Panc1 (cell line): ENCODE data around the gene TAS2R7.

Experiments
- POLR2AphosphoS5 ChIP-seq: IDR thresholded peaks from 2 replicates; pipeline ENCODE4 v1.6.1; 2012; ENCODE audit warnings: mild to moderate bottlenecking, low read depth, low read length, moderate library complexity
- SIN3A ChIP-seq: IDR thresholded peaks from 2 replicates; pipeline ENCODE4 v1.6.1; 2012; ENCODE audit warnings: low read depth, mild to moderate bottlenecking, low read length, moderate library complexity, borderline replicate concordance; ENCODE audit not compliant: insufficient read depth
- TCF7L2 ChIP-seq: IDR thresholded peaks from 2 replicates; pipeline ENCODE4 v1.6.1; 2011; ENCODE audit warnings: mild to moderate bottlenecking, low read depth, low read length, inconsistent platforms
- TF ChIP-seq, protein P1 (sequence below): fragments of 450-650 bp; IDR thresholded peaks from 2 replicates; pipeline ENCODE4 v1.5.1; 2017; ENCODE audit warnings: mild to moderate bottlenecking
- TF ChIP-seq, protein P2 (sequence below), 2 experiments: IDR thresholded peaks; 2 replicates each; pipeline ENCODE4 v1.6.1; 2011 to 2012; ENCODE audit warnings: low read depth in 2 of 2, control low read depth in 1 of 2, low read length in 1 of 2, mild to moderate bottlenecking in 1 of 2, moderate library complexity in 1 of 2; ENCODE audit not compliant: insufficient read depth in 1 of 2

- TF ChIP-seq, protein P1, sequence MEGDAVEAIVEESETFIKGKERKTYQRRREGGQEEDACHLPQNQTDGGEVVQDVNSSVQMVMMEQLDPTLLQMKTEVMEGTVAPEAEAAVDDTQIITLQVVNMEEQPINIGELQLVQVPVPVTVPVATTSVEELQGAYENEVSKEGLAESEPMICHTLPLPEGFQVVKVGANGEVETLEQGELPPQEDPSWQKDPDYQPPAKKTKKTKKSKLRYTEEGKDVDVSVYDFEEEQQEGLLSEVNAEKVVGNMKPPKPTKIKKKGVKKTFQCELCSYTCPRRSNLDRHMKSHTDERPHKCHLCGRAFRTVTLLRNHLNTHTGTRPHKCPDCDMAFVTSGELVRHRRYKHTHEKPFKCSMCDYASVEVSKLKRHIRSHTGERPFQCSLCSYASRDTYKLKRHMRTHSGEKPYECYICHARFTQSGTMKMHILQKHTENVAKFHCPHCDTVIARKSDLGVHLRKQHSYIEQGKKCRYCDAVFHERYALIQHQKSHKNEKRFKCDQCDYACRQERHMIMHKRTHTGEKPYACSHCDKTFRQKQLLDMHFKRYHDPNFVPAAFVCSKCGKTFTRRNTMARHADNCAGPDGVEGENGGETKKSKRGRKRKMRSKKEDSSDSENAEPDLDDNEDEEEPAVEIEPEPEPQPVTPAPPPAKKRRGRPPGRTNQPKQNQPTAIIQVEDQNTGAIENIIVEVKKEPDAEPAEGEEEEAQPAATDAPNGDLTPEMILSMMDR = no peak
- no peak for TF ChIP-seq POLR2AphosphoS5
- TF ChIP-seq, protein P2, sequence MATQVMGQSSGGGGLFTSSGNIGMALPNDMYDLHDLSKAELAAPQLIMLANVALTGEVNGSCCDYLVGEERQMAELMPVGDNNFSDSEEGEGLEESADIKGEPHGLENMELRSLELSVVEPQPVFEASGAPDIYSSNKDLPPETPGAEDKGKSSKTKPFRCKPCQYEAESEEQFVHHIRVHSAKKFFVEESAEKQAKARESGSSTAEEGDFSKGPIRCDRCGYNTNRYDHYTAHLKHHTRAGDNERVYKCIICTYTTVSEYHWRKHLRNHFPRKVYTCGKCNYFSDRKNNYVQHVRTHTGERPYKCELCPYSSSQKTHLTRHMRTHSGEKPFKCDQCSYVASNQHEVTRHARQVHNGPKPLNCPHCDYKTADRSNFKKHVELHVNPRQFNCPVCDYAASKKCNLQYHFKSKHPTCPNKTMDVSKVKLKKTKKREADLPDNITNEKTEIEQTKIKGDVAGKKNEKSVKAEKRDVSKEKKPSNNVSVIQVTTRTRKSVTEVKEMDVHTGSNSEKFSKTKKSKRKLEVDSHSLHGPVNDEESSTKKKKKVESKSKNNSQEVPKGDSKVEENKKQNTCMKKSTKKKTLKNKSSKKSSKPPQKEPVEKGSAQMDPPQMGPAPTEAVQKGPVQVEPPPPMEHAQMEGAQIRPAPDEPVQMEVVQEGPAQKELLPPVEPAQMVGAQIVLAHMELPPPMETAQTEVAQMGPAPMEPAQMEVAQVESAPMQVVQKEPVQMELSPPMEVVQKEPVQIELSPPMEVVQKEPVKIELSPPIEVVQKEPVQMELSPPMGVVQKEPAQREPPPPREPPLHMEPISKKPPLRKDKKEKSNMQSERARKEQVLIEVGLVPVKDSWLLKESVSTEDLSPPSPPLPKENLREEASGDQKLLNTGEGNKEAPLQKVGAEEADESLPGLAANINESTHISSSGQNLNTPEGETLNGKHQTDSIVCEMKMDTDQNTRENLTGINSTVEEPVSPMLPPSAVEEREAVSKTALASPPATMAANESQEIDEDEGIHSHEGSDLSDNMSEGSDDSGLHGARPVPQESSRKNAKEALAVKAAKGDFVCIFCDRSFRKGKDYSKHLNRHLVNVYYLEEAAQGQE (IDR thresholded peaks at IDR 0.05; ENCODE audit: insufficient read depth in 1 of 2, low read depth in 2 of 2, low read length in 1 of 2) = no peak
- TF ChIP-seq TCF7L2 = no peak
- no peak for TF ChIP-seq SIN3A
Measured at GRCh38 chr12:10842862-10843261, 40.4 kb upstream of the TAS2R7 start.
